Mesenchymal stem cell (in vitro differentiated cells and primary cell): ENCODE measurements around the gene MROH8.
"Not testable (repeated sequence)": the region's sequence is repeated elsewhere in the genome, so short reads cannot be mapped to it uniquely, and the experiment has no call there.

ENCODE experiments used
- DNase-seq: peaks from one replicate; pipeline ENCODE4 v3.0.0-alpha.2; 2013
- H2AFZ ChIP-seq: one replicate; pipeline ENCODE4 v1.6.1; 2013; ENCODE audit warnings: low read depth, mild to moderate bottlenecking, control low read depth, inconsistent platforms, low read length, moderate library complexity
- H2AK5ac ChIP-seq: 2 replicates; pipeline ENCODE4 v1.6.1; 2013; ENCODE audit warnings: low read length, moderate library complexity, mild to moderate bottlenecking, inconsistent platforms; ENCODE audit not compliant: severe bottlenecking
- H2BK120ac ChIP-seq: one replicate; pipeline ENCODE4 v1.6.1; 2013; ENCODE audit warnings: low read depth, mild to moderate bottlenecking, inconsistent platforms, low read length, moderate library complexity
- H2BK12ac ChIP-seq, 2 experiments: one replicate each; pipeline ENCODE4 v1.6.1; 2013; ENCODE audit warnings: inconsistent platforms in 2 of 2, low read length in 2 of 2, mild to moderate bottlenecking in 2 of 2, moderate library complexity in 2 of 2, control low read depth in 1 of 2
- H2BK15ac ChIP-seq: one replicate; pipeline ENCODE4 v1.6.1; 2013; ENCODE audit warnings: mild to moderate bottlenecking, low read depth, inconsistent platforms; ENCODE audit not compliant: poor library complexity, severe bottlenecking
- H2BK5ac ChIP-seq: 2 replicates; pipeline ENCODE4 v1.6.1; 2013; ENCODE audit warnings: low read depth, mild to moderate bottlenecking, low read length, control low read depth, inconsistent platforms; ENCODE audit not compliant: poor library complexity, severe bottlenecking
- H3K14ac ChIP-seq, 2 experiments: one replicate each; pipeline ENCODE4 v1.6.1; 2013; ENCODE audit warnings: inconsistent platforms in 2 of 2, low read length in 2 of 2, control low read depth in 1 of 2, mild to moderate bottlenecking in 1 of 2, moderate library complexity in 1 of 2
- H3K18ac ChIP-seq, 2 experiments: one replicate each; pipeline ENCODE4 v1.6.1; 2013; ENCODE audit warnings: inconsistent platforms in 2 of 2, low read length in 2 of 2, control low read depth in 1 of 2, low read depth in 1 of 2, mild to moderate bottlenecking in 1 of 2
- H3K23ac ChIP-seq, 2 experiments: one replicate each; pipeline ENCODE4 v1.6.1; 2013; ENCODE audit warnings: inconsistent platforms in 2 of 2, low read length in 2 of 2, mild to moderate bottlenecking in 2 of 2, moderate library complexity in 2 of 2, control low read depth in 1 of 2
- H3K27ac ChIP-seq: 2 replicates; pipeline ENCODE4 v1.5.1; 2013; ENCODE audit warnings: mild to moderate bottlenecking, moderate library complexity, low read length, control low read depth, inconsistent platforms; ENCODE audit not compliant: poor library complexity, severe bottlenecking
- H3K27me3 ChIP-seq, 2 experiments: 2 replicates each; pipeline versions ENCODE4 v1.6.1 to v1.7.0; 2013; ENCODE audit warnings: low read length in 2 of 2, mild to moderate bottlenecking in 2 of 2, moderate library complexity in 2 of 2, control low read depth in 1 of 2, inconsistent platforms in 1 of 2; ENCODE audit not compliant: control insufficient read depth in 1 of 2, insufficient read depth in 1 of 2
- H3K36me3 ChIP-seq, 2 experiments: 2 replicates each; pipeline versions ENCODE4 v1.6.1 to v1.7.0; 2013; ENCODE audit warnings: low read length in 2 of 2, control low read depth in 1 of 2, inconsistent platforms in 1 of 2, low read depth in 1 of 2, mild to moderate bottlenecking in 1 of 2; ENCODE audit not compliant: insufficient read depth in 2 of 2, control insufficient read depth in 1 of 2
- H3K4ac ChIP-seq, 2 experiments: one replicate each; pipeline ENCODE4 v1.6.1; 2013; ENCODE audit warnings: inconsistent platforms in 2 of 2, low read length in 2 of 2, mild to moderate bottlenecking in 2 of 2, moderate library complexity in 2 of 2, control low read depth in 1 of 2, low read depth in 1 of 2
- H3K4me1 ChIP-seq: 2 replicates; pipeline ENCODE4 v1.6.1; 2013; ENCODE audit warnings: low read depth, low read length, control low read depth; ENCODE audit not compliant: control insufficient read depth, insufficient read depth
- H3K4me2 ChIP-seq: 2 replicates; pipeline ENCODE4 v1.6.1; 2013; ENCODE audit warnings: low read length, mild to moderate bottlenecking, inconsistent platforms; ENCODE audit not compliant: poor library complexity, severe bottlenecking
- H3K4me3 ChIP-seq, 2 experiments: 2 replicates each; pipeline versions ENCODE4 v1.5.1 to v1.7.0; 2013; ENCODE audit warnings: low read length in 2 of 2, mild to moderate bottlenecking in 2 of 2, control low read depth in 1 of 2, low read depth in 1 of 2; ENCODE audit not compliant: insufficient read depth in 1 of 2
- H3K79me1 ChIP-seq: replicated peaks from 2 replicates; pipeline ENCODE4 v1.6.1; 2013; ENCODE audit warnings: mild to moderate bottlenecking, control low read depth, low read length, inconsistent platforms; ENCODE audit not compliant: poor library complexity, severe bottlenecking
- H3K9ac ChIP-seq: 2 replicates; pipeline ENCODE4 v1.7.0; 2013; ENCODE audit warnings: mild to moderate bottlenecking, low read length, moderate library complexity
- H3K9me3 ChIP-seq: 2 replicates; pipeline ENCODE4 v1.7.0; 2013; ENCODE audit warnings: mild to moderate bottlenecking, low read length; ENCODE audit not compliant: control insufficient read depth
- H4K8ac ChIP-seq: one replicate; pipeline ENCODE4 v1.6.1; 2013; ENCODE audit warnings: inconsistent platforms, mild to moderate bottlenecking, low read length, moderate library complexity
- H4K91ac ChIP-seq: one replicate; pipeline ENCODE4 v1.6.1; 2013; ENCODE audit warnings: mild to moderate bottlenecking, low read length, inconsistent platforms
- WGBS: methylation state at CpG from one replicate; pipeline ENCODE4 v1.1.7; 2013; ENCODE audit warnings: mixed read lengths; 5-methylcytosine and 5-hydroxymethylcytosine counted together

Gene MROH8

DNA sequence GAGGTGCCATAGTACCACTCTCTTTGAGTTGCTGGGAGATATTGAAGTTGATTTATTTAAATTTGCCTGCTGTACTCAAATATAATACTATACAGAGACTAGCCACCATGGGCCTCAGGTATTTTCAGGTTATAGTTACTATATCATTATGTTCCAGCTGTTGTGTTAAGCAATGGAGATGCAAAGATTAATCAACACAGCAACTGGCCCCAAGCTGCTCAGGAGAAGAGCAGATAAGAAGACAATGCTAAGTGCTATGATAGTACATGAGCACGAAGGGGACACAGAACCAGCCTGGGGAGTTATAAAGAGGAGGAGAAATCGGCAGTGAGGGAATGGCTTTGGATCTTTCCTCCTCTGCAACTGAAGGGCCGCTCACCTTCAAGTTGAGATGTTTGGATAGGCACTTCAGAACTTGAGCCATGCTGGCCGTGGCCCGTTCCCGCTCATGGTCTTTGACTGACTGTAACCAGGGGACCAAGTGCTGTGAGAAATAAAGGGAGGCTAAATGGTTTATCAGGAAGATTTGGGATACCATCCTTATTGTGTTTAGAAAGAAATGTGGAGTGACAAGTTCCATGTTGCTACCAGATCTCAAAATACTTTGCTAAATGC, 24.6 kb downstream of the MROH8 start:
- no peaks in the 10 kb centered on the region for H3K9me3 ChIP-seq
- H3K4me2 ChIP-seq: no peak overlapping the region
- H4K91ac ChIP-seq: no peak overlapping the region
- no peak overlapping the region for H2BK120ac ChIP-seq
- H3K14ac ChIP-seq: no peak overlapping the region
- H3K4me3 ChIP-seq: no peak overlapping the region
- H3K4ac ChIP-seq: no peak overlapping the region
- no peak overlapping the region for H2BK12ac ChIP-seq
- H2AK5ac ChIP-seq: no peak overlapping the region
- no peaks in the 10 kb centered on the region for H3K4me1 ChIP-seq
- no peak overlapping the region for H4K8ac ChIP-seq
- no peak overlapping the region for H2AFZ ChIP-seq
- no peak overlapping the region for H3K23ac ChIP-seq
- H2BK5ac ChIP-seq: no peak overlapping the region
- H3K79me1 ChIP-seq: no peaks in the 10 kb centered on the region
- H3K27me3 ChIP-seq: no peaks in the 10 kb centered on the region
- H2BK15ac ChIP-seq: no peak overlapping the region
- no peak for DNase-seq
- no peak overlapping the region for H3K9ac ChIP-seq
- H3K18ac ChIP-seq: no peak overlapping the region
- peaks cover 0 to 3% of the 10 kb centered on the region in 2 experiments for H3K36me3 ChIP-seq
- 92% methylated on average over 6 of the region's 6 CpGs for WGBS
- H3K27ac ChIP-seq: no peak overlapping the region

DNA sequence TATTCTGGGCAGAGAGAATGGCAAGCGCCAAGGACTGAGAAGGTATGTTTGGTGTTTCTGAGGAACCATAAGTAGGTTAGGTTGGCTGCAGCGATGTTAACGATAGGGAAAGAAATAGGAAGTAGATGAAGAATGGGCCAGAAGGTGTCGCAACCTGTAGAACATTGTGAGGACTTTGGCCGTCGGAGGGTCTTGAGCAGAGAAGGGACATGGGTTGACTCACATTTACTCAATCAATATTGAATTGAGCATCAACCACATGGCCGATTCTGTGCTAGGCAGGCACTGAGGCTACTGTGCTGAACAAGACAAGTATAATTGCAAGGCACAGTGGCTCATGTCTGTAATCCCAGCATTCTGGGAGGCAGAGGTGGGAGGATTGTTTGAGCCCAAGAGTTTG, 27.1 kb downstream of the MROH8 start:
- no peak overlapping the region for H4K91ac ChIP-seq
- H3K79me1 ChIP-seq: no peaks in the 10 kb centered on the region
- H3K9me3 ChIP-seq: no peaks in the 10 kb centered on the region
- no peak overlapping the region for H3K23ac ChIP-seq
- no peak overlapping the region for H2BK15ac ChIP-seq
- no peak for DNase-seq
- H2BK5ac ChIP-seq: no peak overlapping the region
- WGBS: 99% methylated on average over 7 of the region's 7 CpGs
- H2BK120ac ChIP-seq: no peak overlapping the region
- H2BK12ac ChIP-seq: no peak overlapping the region
- H3K27me3 ChIP-seq: no peaks in the 10 kb centered on the region
- H2AFZ ChIP-seq: no peak overlapping the region
- no peak overlapping the region for H4K8ac ChIP-seq
- peaks cover 0 to 3% of the 10 kb centered on the region in 2 experiments for H3K36me3 ChIP-seq
- H3K4me2 ChIP-seq: no peak overlapping the region
- no peak overlapping the region for H3K4me3 ChIP-seq
- H3K18ac ChIP-seq: no peak overlapping the region
- no peaks in the 10 kb centered on the region for H3K4me1 ChIP-seq
- H3K9ac ChIP-seq: no peak overlapping the region
- no peak overlapping the region for H3K27ac ChIP-seq
- no peak overlapping the region for H3K4ac ChIP-seq
- H2AK5ac ChIP-seq: no peak overlapping the region
- no peak overlapping the region for H3K14ac ChIP-seq

DNA sequence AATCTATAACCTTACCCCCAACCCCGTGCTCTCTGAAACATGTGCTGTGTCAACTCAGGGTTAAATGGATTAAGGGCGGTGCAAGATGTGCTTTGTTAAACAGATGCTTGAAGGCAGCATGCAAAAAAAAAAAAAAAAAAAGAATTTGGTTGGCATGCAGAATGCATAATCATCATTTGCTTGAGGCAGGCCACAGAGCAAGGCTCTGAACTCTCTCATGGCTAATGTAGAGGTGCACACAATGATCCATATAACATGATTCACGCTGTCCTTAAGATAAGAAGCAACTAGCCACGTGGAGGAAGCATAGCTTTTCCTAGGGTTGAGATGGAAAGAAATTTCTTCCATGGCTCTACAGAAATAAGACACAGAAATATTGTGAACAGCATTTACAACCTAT, 27.8 kb downstream of the MROH8 start:
- Histone ChIP-seq H3K4ac (no peak overlapping the region), H3K18ac (no peak overlapping the region), H2BK12ac (no peak overlapping the region), H3K9me3 (no peaks in the 10 kb centered on the region), H3K79me1 (no peaks in the 10 kb centered on the region), H3K23ac (no peak overlapping the region), H4K91ac (no peak overlapping the region), H2AK5ac (no peak overlapping the region), H3K4me3 (no peak overlapping the region), H2BK5ac (no peak overlapping the region), H3K27me3 (no peaks in the 10 kb centered on the region), H2AFZ (no peak overlapping the region), H3K14ac (no peak overlapping the region), H2BK15ac (no peak overlapping the region), H3K4me2 (no peak overlapping the region), H4K8ac (no peak overlapping the region), H3K9ac (no peak overlapping the region), H2BK120ac (no peak overlapping the region), H3K27ac (no peak overlapping the region), H3K4me1 (no peaks in the 10 kb centered on the region), H3K36me3 (peaks cover 0 to 3% of the 10 kb centered on the region in 2 experiments)
- 92% methylated on average over 3 of the region's 4 CpGs for WGBS
- DNase-seq: no peak

DNA sequence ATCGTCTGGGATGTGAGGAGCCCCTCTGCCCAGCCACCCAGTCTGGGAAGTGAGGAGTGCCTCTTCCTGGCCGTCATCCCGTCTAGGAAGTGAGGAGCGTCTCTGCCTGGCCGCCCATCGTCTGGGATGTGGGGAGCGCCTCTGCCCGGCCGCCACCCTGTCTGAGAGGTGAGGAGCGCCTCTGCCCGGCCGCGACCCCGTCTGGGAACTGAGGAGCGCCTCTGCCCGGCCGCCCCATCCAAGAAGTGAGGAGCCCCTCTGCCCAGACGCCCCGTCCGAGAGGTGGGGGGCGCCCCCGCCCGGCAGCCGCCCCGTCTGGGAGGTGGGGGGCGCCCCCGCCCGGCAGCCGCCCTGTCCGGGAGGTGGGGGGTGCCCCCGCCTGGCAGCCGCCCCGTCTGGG, 28.5 kb downstream of the MROH8 start:
- not testable (repeated sequence) for H3K27ac ChIP-seq, H3K27me3 ChIP-seq, H2BK5ac ChIP-seq, DNase-seq, H2AK5ac ChIP-seq, H3K79me1 ChIP-seq, H2BK15ac ChIP-seq, H3K4me3 ChIP-seq, H2AFZ ChIP-seq, H3K4ac ChIP-seq, H4K8ac ChIP-seq, H2BK12ac ChIP-seq, H3K9me3 ChIP-seq, H4K91ac ChIP-seq, H3K4me1 ChIP-seq, H3K4me2 ChIP-seq, H3K9ac ChIP-seq, H2BK120ac ChIP-seq, H3K23ac ChIP-seq, H3K36me3 ChIP-seq, H3K14ac ChIP-seq, H3K18ac ChIP-seq
- WGBS: 97% methylated on average over 25 of the region's 33 CpGs
